Choroid plexus epithelial cell (primary cell): ENCODE measurements around the gene MGMT.

Experiments used
- DNase-seq: peaks from one replicate; pipeline ENCODE4 v3.0.0-alpha.2; 2010; ENCODE audit warnings: low read depth
- H3K4me3 ChIP-seq: 2 replicates; pipeline ENCODE4 v1.5.1; 2011; ENCODE audit warnings: low read depth, mild to moderate bottlenecking, control low read depth, low read length, moderate library complexity
- CTCF ChIP-seq: conservative IDR thresholded peaks from 2 replicates; pipeline ENCODE4 v1.5.1; 2011; ENCODE audit warnings: low read depth, mild to moderate bottlenecking, control low read depth, inconsistent platforms, low read length, moderate library complexity

Gene MGMT

GRCh38 chr10:129643266-129643665 is 176.2 kb downstream of the MGMT start:
- no peak for DNase-seq
- TF ChIP-seq CTCF: no peak
- no peak overlapping the region for H3K4me3 ChIP-seq

- H3K4me3 ChIP-seq: no peak overlapping the region
- TF ChIP-seq CTCF: no peak
- no peak for DNase-seq
These were observed 178.4 kb downstream of the MGMT start for GRCh38 chr10:129645487-129645886.

- TF ChIP-seq CTCF: no peak
- no peak overlapping the region for H3K4me3 ChIP-seq
- no peak for DNase-seq
These were observed 179.9 kb downstream of the MGMT start for GRCh38 chr10:129646973-129647372.

- no peak for TF ChIP-seq CTCF
- no peak for DNase-seq
These were observed 180.5 kb downstream of the MGMT start for GRCh38 chr10:129647590-129647989.

GRCh38 chr10:129648856-129649255 is 181.8 kb downstream of the MGMT start:
- no peak overlapping the region for H3K4me3 ChIP-seq
- no peak for TF ChIP-seq CTCF
- no peak for DNase-seq

More at GRCh38 chr10:129647590-129647989, 180.5 kb downstream of the MGMT start:
- no peak overlapping the region for H3K4me3 ChIP-seq

GRCh38 chr10:129652021-129652420 is 185.0 kb downstream of the MGMT start:
- DNase-seq: no peak
- TF ChIP-seq CTCF: no peak
- no peak overlapping the region for H3K4me3 ChIP-seq

- H3K4me3 ChIP-seq: no peak overlapping the region
- no peak for DNase-seq
- no peak for TF ChIP-seq CTCF
These were observed 185.6 kb downstream of the MGMT start for GRCh38 chr10:129652521-129653201.
